HepG2 (cell line): ENCODE measurements around the gene ZNF83. TPM values are rescaled to one million over a fixed set of nuclear protein-coding genes. Genes with fewer than 3 reads are reported as not detected.

ENCODE experiments used
- ATAC-seq: fragments of 200-7000 bp; cut with Tn5 transposase; 3 replicates; pipeline ENCODE4 v1.9.1; 2020; ENCODE audit warnings: mild to moderate bottlenecking, moderate library complexity
- BruUV-seq: library from RNA; stranded (reverse); fragments of 400-500 nt; replicated peaks from 2 replicates; lab custom pipeline; 2021; lab: Mats Ljungman, UMichigan
- CTCF ChIA-PET: fragments of 300-600 bp; formaldehyde crosslinking; extraction: SDS; loops from one replicate; lab custom pipeline; 2021; ENCODE audit warnings: low total read pairs, inconsistent platforms, low intra/inter-chr PET ratio; lab: Yijun Ruan, JAX
- POLR2A ChIA-PET: fragments of 350-600 bp; sonication (Branson Sonifier 250); formaldehyde crosslinking; loops from one replicate; lab custom pipeline; 2020; ENCODE audit warnings: antibody characterized with exemption, inconsistent platforms; lab: Yijun Ruan, JAX
- DNase-seq: peaks from one replicate; pipeline ENCODE4 v3.0.0-alpha.2; 2015; ENCODE audit warnings: low spot score
- FAIRE-seq: peaks from 3 replicates; lab custom pipeline; 2011; peaks lifted over from hg19 to GRCh38; lab: Jason Lieb, UNC
- H2AFZ ChIP-seq: one replicate; pipeline ENCODE4 v1.6.1; 2011; ENCODE audit warnings: low read length, inconsistent platforms
- H3K27ac ChIP-seq: fragments of 300-600 bp; 3 replicates; pipeline ENCODE4 v1.8.0; 2011; ENCODE audit warnings: mixed run types, mild to moderate bottlenecking, mixed read lengths, low read length, inconsistent platforms; ENCODE audit not compliant: insufficient read depth; ENCODE audit errors: extremely low read length
- H3K27me3 ChIP-seq, 2 experiments: fragments of 200-600 bp in 1 of 2; 2 replicates in 1 of 2; 3 replicates in 1 of 2; pipeline versions ENCODE4 v1.6.0 to v1.8.0; 2011; ENCODE audit warnings: low read length in 2 of 2, mild to moderate bottlenecking in 2 of 2, moderate library complexity in 2 of 2, inconsistent platforms in 1 of 2; ENCODE audit not compliant: insufficient read depth in 2 of 2, control insufficient read depth in 1 of 2
- H3K36me3 ChIP-seq, 2 experiments: fragments of 200-600 bp in 1 of 2; replicated peaks in 1 of 2; 2 replicates in 1 of 2; 3 replicates in 1 of 2; pipeline versions ENCODE4 v1.5.1 to v1.8.0; 2011; ENCODE audit warnings: low read length in 2 of 2, inconsistent platforms in 1 of 2; ENCODE audit not compliant: insufficient read depth in 2 of 2, control insufficient read depth in 1 of 2
- H3K4me1 ChIP-seq: 2 replicates; pipeline ENCODE4 v1.5.1; 2012; ENCODE audit warnings: low read length, inconsistent platforms; ENCODE audit not compliant: insufficient read depth
- H3K4me2 ChIP-seq: 2 replicates; pipeline ENCODE4 v1.6.0; 2011; ENCODE audit warnings: low read depth, low read length, inconsistent platforms
- H3K4me3 ChIP-seq, 3 experiments: fragments of 200-600 bp in 1 of 3; sonication (generic), shearing (Covaris generic) in 1 of 3; replicated peaks in 1 of 3; 2 replicates each; pipeline ENCODE4 v1.5.1; 2011 to 2016; ENCODE audit warnings: low read length in 3 of 3, inconsistent platforms in 2 of 3, low read depth in 2 of 3, mild to moderate bottlenecking in 2 of 3, control low read depth in 1 of 3, mixed read lengths in 1 of 3; ENCODE audit not compliant: insufficient read depth in 1 of 3
- H3K79me2 ChIP-seq: one replicate; pipeline ENCODE4 v1.6.1; 2011; ENCODE audit warnings: low read length, inconsistent platforms; ENCODE audit not compliant: insufficient read depth
- H3K9ac ChIP-seq: 2 replicates; pipeline ENCODE4 v1.6.0; 2011; ENCODE audit warnings: mild to moderate bottlenecking, low read depth, low read length, inconsistent platforms; ENCODE audit not compliant: insufficient read depth
- H3K9me3 ChIP-seq: 2 replicates; pipeline ENCODE4 v1.5.1; 2012; ENCODE audit warnings: mild to moderate bottlenecking, low read length
- H4K20me1 ChIP-seq: 2 replicates; pipeline ENCODE4 v1.6.0; 2011; ENCODE audit warnings: inconsistent platforms, mild to moderate bottlenecking, low read length, moderate library complexity; ENCODE audit not compliant: insufficient read depth
- AHR ChIP-seq: IDR thresholded peaks from 2 replicates; pipeline ENCODE4 v1.6.1; 2018; ENCODE audit warnings: missing genetic modification reagents, missing compliant biosample characterization
- BHLHE40 ChIP-seq: IDR thresholded peaks from 2 replicates; pipeline ENCODE4 v1.6.1; 2011; ENCODE audit warnings: low read length, improper control_type of control experiment
- CHCHD3 ChIP-seq: sonication (generic); formaldehyde crosslinking; IDR thresholded peaks from 2 replicates; pipeline ENCODE4 v1.8.0; 2022; ENCODE audit warnings: mild to moderate bottlenecking, missing genetic modification reagents, moderate library complexity
- CREB1 ChIP-seq, 2 experiments: fragments of 450-650 bp in 1 of 2; IDR thresholded peaks; 2 replicates each; pipeline ENCODE4 v1.6.1; 2016 to 2017; ENCODE audit warnings: control low read depth in 1 of 2, mild to moderate bottlenecking in 1 of 2, missing compliant biosample characterization in 1 of 2, missing genetic modification characterization in 1 of 2
- ELF1 ChIP-seq: sonication (generic); formaldehyde crosslinking; IDR thresholded peaks from 2 replicates; pipeline ENCODE4 v1.4.0; 2020; ENCODE audit warnings: missing genetic modification reagents
- HNRNPUL1 ChIP-seq: fragments of 200-400 bp; formaldehyde crosslinking; IDR thresholded peaks from 2 replicates; pipeline ENCODE4 v1.6.1; 2017; ENCODE audit warnings: low read depth, mild to moderate bottlenecking, low read length, moderate library complexity
- SALL2 ChIP-seq: sonication (generic); formaldehyde crosslinking; IDR thresholded peaks from 2 replicates; pipeline ENCODE4 v1.8.1; 2023; ENCODE audit warnings: mild to moderate bottlenecking, missing genetic modification reagents, inconsistent platforms
- XBP1 ChIP-seq: sonication (generic); formaldehyde crosslinking; IDR thresholded peaks from 2 replicates; pipeline ENCODE4 v1.5.0; 2020; ENCODE audit warnings: missing genetic modification reagents
- ZNF510 ChIP-seq: sonication (generic); formaldehyde crosslinking; IDR thresholded peaks from 2 replicates; pipeline ENCODE4 v1.4.0; 2020; ENCODE audit warnings: low read depth, mild to moderate bottlenecking, missing genetic modification reagents
- ZNF777 ChIP-seq: sonication (generic); formaldehyde crosslinking; IDR thresholded peaks from 2 replicates; pipeline ENCODE4 v1.4.0; 2020; ENCODE audit warnings: missing genetic modification reagents
- WGBS: methylation state at CpG from one replicate; pipeline ENCODE4 v1.1.6; 2017; ENCODE audit warnings: low lambda C conversion rate; 5-methylcytosine and 5-hydroxymethylcytosine counted together
- in situ Hi-C: cut with HindIII; loops from 2 replicates; pipeline ENCODE4 v1.10.0; 2017; ENCODE audit warnings: low pct_unique_long_range_greater_than_20kb; ENCODE audit not compliant: extremely low pct_ligation_motif_present
- intact Hi-C: fragments of 100-400 bp; cut with micrococcal nuclease; formaldehyde crosslinking; loops from one replicate; pipeline ENCODE4 v1.10.0; 2022; ENCODE audit not compliant: unreplicated experiment
- polyA plus RNA-seq, 8 experiments: library from polyadenylated mRNA; depleted of rRNA in 3 of 8; stranded (reverse) in 7 of 8; unstranded in 1 of 8; fragments of >200 nt; fragmentation: Illumina TruSeq in 4 of 8; extraction: Trizol in 4 of 8; gene quantifications; 2 replicates each; pipeline versions ENCODE4 v1.2.1 to v1.2.3, GENCODE V29; 2011 to 2016; ENCODE audit warnings: low read depth in 4 of 8, missing spikeins in 1 of 8, mixed read lengths in 1 of 8; ENCODE audit not compliant: insufficient read depth in 1 of 8
- total RNA-seq, 5 experiments: library from RNA; depleted of rRNA; stranded (reverse); fragments of >200 nt; fragmentation: Illumina TruSeq; extraction: Trizol; gene quantifications; 2 replicates each; pipeline ENCODE4 v1.2.3, GENCODE V29; 2016; ENCODE audit warnings: low read depth in 1 of 5
- TF ChIP-seq, protein P1 (sequence below): sonication (generic); formaldehyde crosslinking; IDR thresholded peaks from 2 replicates; pipeline ENCODE4 v1.4.0; 2020; ENCODE audit warnings: mild to moderate bottlenecking, missing genetic modification reagents
- TF ChIP-seq, protein P2 (sequence below): sonication (generic); formaldehyde crosslinking; IDR thresholded peaks from 2 replicates; pipeline ENCODE4 v1.4.0; 2020; ENCODE audit warnings: mild to moderate bottlenecking, missing genetic modification reagents, borderline replicate concordance
- TF ChIP-seq, protein P3 (sequence below): fragments of 450-650 bp; IDR thresholded peaks from 2 replicates; pipeline ENCODE4 v1.6.1; 2016

The ZNF83 gene
- total and polyA plus RNA-seq, 2 of the 13 experiments (the other 11 are each of a cell fraction or from before 2014, with no cell fraction given) = 20.4 to 44.5 TPM

DNA sequence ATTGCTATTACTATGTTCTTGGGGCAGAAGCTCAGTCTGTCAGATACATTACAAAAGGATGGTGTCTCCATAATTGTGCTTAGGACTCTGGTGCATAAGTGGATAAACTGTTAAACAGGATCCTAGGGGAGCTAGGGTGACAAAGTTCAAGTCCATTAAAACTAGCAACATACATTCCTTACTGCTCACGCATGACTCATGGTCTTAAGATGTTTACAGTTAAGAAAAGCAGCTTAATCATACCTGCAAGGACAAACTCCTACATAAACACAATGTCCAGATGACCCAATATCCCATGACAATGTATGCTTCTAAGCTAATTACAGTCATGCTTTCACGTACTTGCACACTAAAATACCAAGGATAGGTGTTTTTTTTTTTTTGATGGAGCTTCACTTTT is 71.6 kb downstream of the ZNF83 start:
- DNase-seq = no peak
- WGBS = 92% methylated on average over 2 of the region's 2 CpGs
- FAIRE-seq = no peak
- Histone ChIP-seq H2AFZ (no peak overlapping the region), H3K4me1 (no peaks in the 10 kb centered on the region), H3K27me3 (no peaks in the 10 kb centered on the region; a peak in 1 of 5 replicates), H4K20me1 (no peaks in the 10 kb centered on the region), H3K4me3 (no peak overlapping the region), H3K4me2 (no peak overlapping the region), H3K36me3 (0 out of 5 replicates have a peak, but pooled peaks cover 0 to 3% of the 10 kb centered on the region in 2 experiments), H3K9ac (no peak overlapping the region), H3K27ac (no peak overlapping the region), H3K79me2 (no peaks in the 10 kb centered on the region), H3K9me3 (peaks cover 57% of the 10 kb centered on the region)
- intact Hi-C loops = no loop called here
- BruUV-seq = no TSS peak
- no peak for ATAC-seq
- POLR2A ChIA-PET = no interaction called here
- TF ChIP-seq XBP1 (CRISPR knock-in tag) = no peak
- no peak for TF ChIP-seq CHCHD3 (CRISPR knock-in tag)
- no peak for TF ChIP-seq ELF1
- no peak for TF ChIP-seq CREB1 (IDR thresholded peaks at IDR 0.05)
- TF ChIP-seq CREB1 (CRISPR knock-in tag; IDR thresholded peaks at IDR 0.05) = no peak
- TF ChIP-seq SALL2 (CRISPR knock-in tag) = no peak
- TF ChIP-seq, protein P1, sequence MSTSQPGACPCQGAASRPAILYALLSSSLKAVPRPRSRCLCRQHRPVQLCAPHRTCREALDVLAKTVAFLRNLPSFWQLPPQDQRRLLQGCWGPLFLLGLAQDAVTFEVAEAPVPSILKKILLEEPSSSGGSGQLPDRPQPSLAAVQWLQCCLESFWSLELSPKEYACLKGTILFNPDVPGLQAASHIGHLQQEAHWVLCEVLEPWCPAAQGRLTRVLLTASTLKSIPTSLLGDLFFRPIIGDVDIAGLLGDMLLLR (CRISPR knock-in tag) = no peak
- CTCF ChIA-PET = no interaction called here
- in situ Hi-C loops = no loop called here

DNA sequence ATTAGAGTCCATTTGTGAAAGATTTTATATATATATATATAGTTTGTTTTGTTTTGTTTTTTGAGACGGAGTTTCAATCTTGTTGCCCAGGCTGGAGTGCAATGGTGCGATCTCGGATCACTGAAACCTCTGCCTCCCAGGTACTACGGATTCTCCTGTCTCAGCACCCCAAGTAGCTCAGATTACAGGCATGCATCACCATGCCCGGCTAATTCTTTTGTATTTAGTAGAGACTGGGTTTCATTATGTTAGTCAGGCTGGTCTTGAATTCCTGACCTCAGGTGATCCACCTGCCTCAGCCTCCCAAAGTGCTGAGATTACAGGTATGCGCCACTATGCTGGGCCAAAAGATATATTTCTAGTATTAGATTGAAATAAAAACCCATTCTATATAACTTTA is 72.0 kb downstream of the ZNF83 start:
- in situ Hi-C loops = no loop called here
- 74% methylated on average over 6 of the region's 6 CpGs for WGBS
- DNase-seq (no peak), FAIRE-seq (no peak), ATAC-seq (no peak)
- CTCF ChIA-PET = no interaction called here
- no peak overlapping the region for H3K27ac ChIP-seq
- H3K79me2 ChIP-seq = no peaks in the 10 kb centered on the region
- H3K36me3 ChIP-seq = 0 out of 5 replicates have a peak, but pooled peaks cover 0 to 3% of the 10 kb centered on the region in 2 experiments
- intact Hi-C loops = no loop called here
- no peak overlapping the region for H2AFZ ChIP-seq
- no peak overlapping the region for H3K4me2 ChIP-seq
- POLR2A ChIA-PET = no interaction called here
- BruUV-seq = no TSS peak
- peaks cover 57% of the 10 kb centered on the region for H3K9me3 ChIP-seq
- H3K4me3 ChIP-seq = no peak overlapping the region
- H4K20me1 ChIP-seq = no peaks in the 10 kb centered on the region
- H3K27me3 ChIP-seq = no peaks in the 10 kb centered on the region; a peak in 1 of 5 replicates
- no peak overlapping the region for H3K9ac ChIP-seq
- no peaks in the 10 kb centered on the region for H3K4me1 ChIP-seq
- no peak for TF ChIP-seq AHR (CRISPR knock-in tag)
- TF ChIP-seq, protein P2, sequence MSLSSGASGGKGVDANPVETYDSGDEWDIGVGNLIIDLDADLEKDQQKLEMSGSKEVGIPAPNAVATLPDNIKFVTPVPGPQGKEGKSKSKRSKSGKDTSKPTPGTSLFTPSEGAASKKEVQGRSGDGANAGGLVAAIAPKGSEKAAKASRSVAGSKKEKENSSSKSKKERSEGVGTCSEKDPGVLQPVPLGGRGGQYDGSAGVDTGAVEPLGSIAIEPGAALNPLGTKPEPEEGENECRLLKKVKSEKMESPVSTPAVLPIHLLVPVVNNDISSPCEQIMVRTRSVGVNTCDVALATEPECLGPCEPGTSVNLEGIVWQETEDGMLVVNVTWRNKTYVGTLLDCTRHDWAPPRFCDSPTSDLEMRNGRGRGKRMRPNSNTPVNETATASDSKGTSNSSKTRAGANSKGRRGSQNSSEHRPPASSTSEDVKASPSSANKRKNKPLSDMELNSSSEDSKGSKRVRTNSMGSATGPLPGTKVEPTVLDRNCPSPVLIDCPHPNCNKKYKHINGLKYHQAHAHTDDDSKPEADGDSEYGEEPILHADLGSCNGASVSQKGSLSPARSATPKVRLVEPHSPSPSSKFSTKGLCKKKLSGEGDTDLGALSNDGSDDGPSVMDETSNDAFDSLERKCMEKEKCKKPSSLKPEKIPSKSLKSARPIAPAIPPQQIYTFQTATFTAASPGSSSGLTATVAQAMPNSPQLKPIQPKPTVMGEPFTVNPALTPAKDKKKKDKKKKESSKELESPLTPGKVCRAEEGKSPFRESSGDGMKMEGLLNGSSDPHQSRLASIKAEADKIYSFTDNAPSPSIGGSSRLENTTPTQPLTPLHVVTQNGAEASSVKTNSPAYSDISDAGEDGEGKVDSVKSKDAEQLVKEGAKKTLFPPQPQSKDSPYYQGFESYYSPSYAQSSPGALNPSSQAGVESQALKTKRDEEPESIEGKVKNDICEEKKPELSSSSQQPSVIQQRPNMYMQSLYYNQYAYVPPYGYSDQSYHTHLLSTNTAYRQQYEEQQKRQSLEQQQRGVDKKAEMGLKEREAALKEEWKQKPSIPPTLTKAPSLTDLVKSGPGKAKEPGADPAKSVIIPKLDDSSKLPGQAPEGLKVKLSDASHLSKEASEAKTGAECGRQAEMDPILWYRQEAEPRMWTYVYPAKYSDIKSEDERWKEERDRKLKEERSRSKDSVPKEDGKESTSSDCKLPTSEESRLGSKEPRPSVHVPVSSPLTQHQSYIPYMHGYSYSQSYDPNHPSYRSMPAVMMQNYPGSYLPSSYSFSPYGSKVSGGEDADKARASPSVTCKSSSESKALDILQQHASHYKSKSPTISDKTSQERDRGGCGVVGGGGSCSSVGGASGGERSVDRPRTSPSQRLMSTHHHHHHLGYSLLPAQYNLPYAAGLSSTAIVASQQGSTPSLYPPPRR (CRISPR knock-in tag) = no peak
- no peak for TF ChIP-seq ZNF510 (CRISPR knock-in tag)
- TF ChIP-seq HNRNPUL1 = no peak
- no peak for TF ChIP-seq ZNF777 (CRISPR knock-in tag)
- no peak for TF ChIP-seq BHLHE40
- TF ChIP-seq, protein P3, sequence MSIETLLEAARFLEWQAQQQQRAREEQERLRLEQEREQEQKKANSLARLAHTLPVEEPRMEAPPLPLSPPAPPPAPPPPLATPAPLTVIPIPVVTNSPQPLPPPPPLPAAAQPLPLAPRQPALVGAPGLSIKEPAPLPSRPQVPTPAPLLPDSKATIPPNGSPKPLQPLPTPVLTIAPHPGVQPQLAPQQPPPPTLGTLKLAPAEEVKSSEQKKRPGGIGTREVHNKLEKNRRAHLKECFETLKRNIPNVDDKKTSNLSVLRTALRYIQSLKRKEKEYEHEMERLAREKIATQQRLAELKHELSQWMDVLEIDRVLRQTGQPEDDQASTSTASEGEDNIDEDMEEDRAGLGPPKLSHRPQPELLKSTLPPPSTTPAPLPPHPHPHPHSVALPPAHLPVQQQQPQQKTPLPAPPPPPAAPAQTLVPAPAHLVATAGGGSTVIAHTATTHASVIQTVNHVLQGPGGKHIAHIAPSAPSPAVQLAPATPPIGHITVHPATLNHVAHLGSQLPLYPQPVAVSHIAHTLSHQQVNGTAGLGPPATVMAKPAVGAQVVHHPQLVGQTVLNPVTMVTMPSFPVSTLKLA = no peak
